Psoas muscle (tissue), 8 donors: ENCODE results near the gene COQ9. TPM values are rescaled to one million over a fixed set of nuclear protein-coding genes. Genes with fewer than 3 reads are reported as not detected.

Experiments
- ATAC-seq, 4 donors: fragments of 200-7000 bp; cut with Tn5 transposase; one replicate each; pipeline ENCODE4 v1.9.1; 2020; ENCODE audit warnings: moderate library complexity in 3 of 4, mild to moderate bottlenecking in 2 of 4
- DNase-seq, 2 donors: peaks; one replicate each; pipeline ENCODE4 v3.0.0-alpha.2; 2020
- H3K27ac ChIP-seq: fragments of 200-600 bp; one replicate; pipeline ENCODE4 v1.8.0; 2022
- H3K27me3 ChIP-seq, 3 donors: fragments of 200-600 bp in 1 of 3; one replicate each; pipeline versions ENCODE4 v1.6.1 to v1.8.0; 2013 to 2022; ENCODE audit warnings: low read length in 2 of 3, mild to moderate bottlenecking in 2 of 3, moderate library complexity in 1 of 3; ENCODE audit not compliant: insufficient read depth in 3 of 3
- H3K36me3 ChIP-seq, 2 donors: fragments of 200-600 bp in 1 of 2; one replicate each; pipeline versions ENCODE4 v1.6.1 to v1.8.0; 2013 to 2022; ENCODE audit warnings: low read depth in 1 of 2, mild to moderate bottlenecking in 1 of 2, moderate library complexity in 1 of 2; ENCODE audit not compliant: insufficient read depth in 1 of 2
- H3K4me1 ChIP-seq: fragments of 200-600 bp; one replicate; pipeline ENCODE4 v1.8.0; 2022
- H3K4me3 ChIP-seq: fragments of 200-600 bp; one replicate; pipeline ENCODE4 v1.8.0; 2022; ENCODE audit warnings: mild to moderate bottlenecking
- H3K9me3 ChIP-seq: fragments of 200-600 bp; one replicate; pipeline ENCODE4 v1.8.0; 2022
- CTCF ChIP-seq: fragments of 200-600 bp; IDR thresholded peaks from one replicate; pipeline ENCODE4 v1.8.0; 2022; ENCODE audit warnings: antibody characterized with exemption
- WGBS, 3 donors: extraction: QIAGEN DNeasy Blood & Tissue Kit; methylation state at CpG; one replicate each; pipeline versions ENCODE4 v1.1.6 to v1.1.7; 2013; 5-methylcytosine and 5-hydroxymethylcytosine counted together
- intact Hi-C, 2 donors: fragments of 100-400 bp; cut with DNase I; formaldehyde crosslinking; loops; one replicate each; pipeline versions ENCODE4 v1.11.0 to v1.14.2; 2022
- polyA plus RNA-seq, 3 donors: library from polyadenylated mRNA; stranded (reverse); fragments of 200-250 nt; gene quantifications; one replicate each; pipeline ENCODE4 v1.2.3, GENCODE V29; 2013
- total RNA-seq, 4 donors: library from RNA; stranded (reverse); fragmentation: NEBNext Ultra II Directional in 2 of 4; extraction: Animal tissue kit (Norgen Biotek cat#: 25700) in 2 of 4; gene quantifications; one replicate each; pipeline versions ENCODE4 v1.2.1 to v1.2.4, GENCODE V29; 2021 to 2023
- donor health status: healthy with polysubstance abuse.
- donor health status: DM: no; HTN: no; CAD: no; lungs with moderate emphysema.
- donor health status: Bipolar disorder and iron deficiency.
- donor health status: healthy.
- donor health status: DM: yes; HTN: yes; CAD: no.
- donor health status: DM: no; HTN: no; CAD: no.
- donor health status: DM: no; HTN: no; CAD: no.
- donor health status: DM: yes; HTN: yes; CAD: no.

COQ9 gene
- total and polyA plus RNA-seq, 7 donors = 85.0 to 184 (median 149) TPM

GRCh38 chr16:57409870-57410587 is 37.2 kb upstream of the COQ9 start:
- DNase-seq = no peak
- Histone ChIP-seq H3K9me3 (no peaks in the 10 kb centered on the region), H3K4me1 (no peaks in the 10 kb centered on the region), H3K27ac (no peak overlapping the region), H3K27me3 (peaks cover 0 to 9% (median 0%) of the 10 kb centered on the region in 3 donors), H3K36me3 (no peaks in the 10 kb centered on the region), H3K4me3 (no peak overlapping the region)
- TF ChIP-seq CTCF = no peak
- ATAC-seq = peak in 1 of 4 donors; percentile 31
- 49 to 56% (median 54%) methylated on average over 12 to 14 of the region's 14 CpGs for WGBS, 3 donors
- intact Hi-C loops = loop anchor here in 1 of 2 donors (10.0 kb wide), 1 partner anchor 325 kb away; no protein-coding TSS in a partner anchor

DNA sequence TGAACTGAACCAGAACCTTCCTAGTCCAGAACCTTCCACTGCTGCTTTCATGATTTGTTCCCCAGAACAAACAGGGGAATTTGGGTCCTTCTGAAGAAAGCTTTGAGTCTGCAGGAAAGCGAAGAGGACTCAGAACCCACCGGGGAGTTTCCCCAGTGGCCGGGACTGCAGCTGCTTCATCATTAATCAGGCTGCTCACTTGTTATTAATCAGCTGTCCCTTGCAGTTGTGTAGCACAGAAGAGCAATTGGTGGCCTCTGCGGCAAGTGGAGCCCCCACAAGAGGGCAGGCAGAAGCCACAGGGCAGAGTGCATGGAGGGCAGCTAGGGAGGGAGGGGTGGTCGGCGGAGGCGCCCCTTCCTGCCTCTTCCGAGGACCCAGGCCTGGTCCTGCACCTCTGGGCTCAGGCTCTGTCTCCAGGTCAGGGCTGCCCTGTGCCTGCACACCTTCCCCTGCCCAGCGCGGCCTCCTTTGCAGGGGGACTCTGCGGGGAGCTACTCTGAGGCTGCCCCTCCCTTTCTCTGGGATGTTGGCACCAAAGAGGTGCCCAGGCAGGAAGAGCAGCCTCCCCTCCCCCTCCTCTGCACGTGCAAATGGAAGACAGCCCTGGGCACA is 35.8 kb upstream of the COQ9 start:
- H3K27ac ChIP-seq = no peak overlapping the region
- intact Hi-C loops = loop anchor here in 1 of 2 donors (10.0 kb wide), 1 partner anchor 327 kb away; no protein-coding TSS in a partner anchor
- no peak for TF ChIP-seq CTCF

DNA sequence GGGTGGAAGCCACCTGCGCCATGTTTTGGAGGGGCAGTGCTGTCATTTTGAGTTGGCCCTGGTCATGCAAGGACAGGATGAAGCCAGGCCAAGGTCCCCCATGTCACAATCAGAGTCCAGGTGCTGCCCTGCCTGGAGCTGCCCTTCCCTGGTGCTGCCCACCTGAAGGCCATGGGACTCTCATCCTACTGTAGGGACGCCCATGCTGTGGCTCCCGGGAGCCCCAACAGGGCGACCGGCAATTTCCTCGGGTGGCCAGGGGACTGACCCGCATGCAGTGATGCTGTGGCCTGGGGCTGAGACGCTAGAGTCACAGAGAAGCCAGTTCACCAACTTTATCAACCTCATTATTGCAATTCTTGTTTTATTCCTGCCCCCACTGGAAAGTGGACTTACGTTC is 34.7 kb upstream of the COQ9 start:
- TF ChIP-seq CTCF = no peak
- Histone ChIP-seq H3K4me3 (no peak overlapping the region), H3K4me1 (peaks cover 4% of the 10 kb centered on the region), H3K36me3 (no peaks in the 10 kb centered on the region), H3K27ac (no peak overlapping the region), H3K9me3 (no peaks in the 10 kb centered on the region), H3K27me3 (peaks cover 0 to 9% (median 0%) of the 10 kb centered on the region in 3 donors)
- 92 to 97% (median 94%) methylated on average over 9 of the region's 9 CpGs for WGBS, 3 donors
- DNase-seq (no peak), ATAC-seq (no peak)
- intact Hi-C loops = loop anchor here in 1 of 2 donors (10.0 kb wide), 1 partner anchor 328 kb away; no protein-coding TSS in a partner anchor

More for the DNA sequence above, 35.8 kb upstream of the COQ9 start:
- Histone ChIP-seq H3K27me3 (peaks cover 0 to 9% (median 0%) of the 10 kb centered on the region in 3 donors), H3K36me3 (no peaks in the 10 kb centered on the region), H3K9me3 (no peaks in the 10 kb centered on the region), H3K4me3 (no peak overlapping the region), H3K4me1 (no peaks in the 10 kb centered on the region)
- ATAC-seq = no peak
- 42 to 53% (median 48%) methylated on average over 10 to 12 of the region's 12 CpGs for WGBS, 3 donors
- no peak for DNase-seq

DNA sequence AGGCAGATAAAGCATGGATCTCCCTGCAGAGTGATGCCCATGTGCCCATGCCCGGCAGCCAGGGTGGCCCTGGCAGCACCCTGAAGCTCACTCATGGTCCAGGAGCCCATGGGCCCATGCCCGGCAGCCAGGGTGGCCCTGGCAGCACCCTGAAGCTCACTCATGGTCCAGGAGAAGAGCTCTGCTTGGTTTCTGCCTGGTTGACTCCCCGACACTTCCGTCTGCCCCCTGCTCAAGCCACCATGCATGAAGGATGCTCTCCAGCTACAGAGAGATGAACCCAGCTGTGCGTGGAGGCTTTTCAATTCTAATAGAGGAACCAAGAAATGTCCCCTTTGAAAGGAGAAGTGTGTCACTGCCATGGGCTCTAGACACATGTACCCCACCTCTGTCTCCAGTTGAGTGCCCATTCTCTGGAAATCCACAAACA is 34.0 kb upstream of the COQ9 start:
- Histone ChIP-seq H3K9me3 (no peaks in the 10 kb centered on the region), H3K27ac (no peak overlapping the region), H3K4me3 (no peak overlapping the region), H3K36me3 (no peaks in the 10 kb centered on the region), H3K4me1 (peaks cover 4% of the 10 kb centered on the region), H3K27me3 (peaks cover 0 to 5% (median 0%) of the 10 kb centered on the region in 3 donors)
- WGBS, 3 donors = 76 to 93% (median 88%) methylated on average over 5 of the region's 5 CpGs
- DNase-seq (no peak), ATAC-seq (no peak)
- intact Hi-C loops = loop anchor here in 1 of 2 donors (10.0 kb wide), 1 partner anchor 329 kb away; no protein-coding TSS in a partner anchor
- no peak for TF ChIP-seq CTCF
